ENCODE measurements around the gene UGT1A3. TPM values are rescaled to one million over a fixed set of nuclear protein-coding genes. Genes with fewer than 3 reads are reported as not detected.

UGT1A3 gene
- total RNA-seq, 2 donors from 2014 or later, result not detected

- no peaks in the 10 kb centered on the region for H3K9me3 Mint-ChIP-seq
- no peak overlapping the region for H3K27ac Mint-ChIP-seq
- H3K36me3 Mint-ChIP-seq (ENCODE audit: low read depth), result no peaks in the 10 kb centered on the region
- H3K27me3 Mint-ChIP-seq, result peaks cover 13% of the 10 kb centered on the region
- no peaks in the 10 kb centered on the region for H3K4me1 Mint-ChIP-seq
- no peak overlapping the region for H3K4me3 Mint-ChIP-seq
- ATAC-seq (replicated peaks), result no peak
Observed at GRCh38 chr2:233803292-233803911, 74.6 kb downstream of the UGT1A3 start.

DNA sequence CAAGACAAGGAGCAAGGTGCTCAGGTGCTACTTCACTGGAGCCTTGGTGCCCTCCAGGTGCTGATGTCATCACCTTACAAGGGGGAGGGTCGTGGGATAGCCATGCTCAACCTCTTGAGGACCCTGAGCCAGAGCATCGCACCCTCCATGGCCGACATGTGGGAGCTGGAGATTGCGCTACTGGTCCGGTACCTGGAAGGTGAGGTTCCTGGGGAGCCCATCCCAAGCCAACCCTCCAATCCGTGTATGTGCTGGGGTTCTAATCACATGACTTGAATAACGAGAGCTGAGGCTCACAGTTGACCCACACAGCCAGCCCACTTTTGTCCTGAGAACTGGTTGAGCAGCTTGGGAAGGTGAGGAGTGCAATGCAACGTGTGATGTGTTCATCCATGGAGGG, 75.2 kb downstream of the UGT1A3 start:
- peaks cover 11% of the 10 kb centered on the region for H3K27me3 Mint-ChIP-seq
- H3K36me3 Mint-ChIP-seq (ENCODE audit: low read depth), result no peaks in the 10 kb centered on the region
- no peaks in the 10 kb centered on the region for H3K4me1 Mint-ChIP-seq
- no peak overlapping the region for H3K27ac Mint-ChIP-seq
- H3K4me3 Mint-ChIP-seq, result no peak overlapping the region
- H3K9me3 Mint-ChIP-seq, result no peaks in the 10 kb centered on the region
- ATAC-seq (replicated peaks), result no peak

GRCh38 chr2:233807215-233807865, 78.5 kb downstream of the UGT1A3 start:
- ATAC-seq (replicated peaks), result no peak
- Mint-ChIP-seq H3K4me3 (no peak overlapping the region), H3K4me1 (no peaks in the 10 kb centered on the region), H3K27me3 (peaks cover 21% of the 10 kb centered on the region), H3K36me3 (ENCODE audit: low read depth) (no peaks in the 10 kb centered on the region), H3K27ac (no peak overlapping the region), H3K9me3 (no peaks in the 10 kb centered on the region)

GRCh38 chr2:233807966-233808935, 79.4 kb downstream of the UGT1A3 start:
- no peak overlapping the region for H3K27ac Mint-ChIP-seq
- H3K27me3 Mint-ChIP-seq, result peaks cover 17% of the 10 kb centered on the region
- no peaks in the 10 kb centered on the region for H3K9me3 Mint-ChIP-seq
- H3K4me3 Mint-ChIP-seq, result no peak overlapping the region
- no peaks in the 10 kb centered on the region for H3K36me3 Mint-ChIP-seq (ENCODE audit: low read depth)
- no peak for ATAC-seq (replicated peaks)
- H3K4me1 Mint-ChIP-seq, result no peaks in the 10 kb centered on the region

DNA sequence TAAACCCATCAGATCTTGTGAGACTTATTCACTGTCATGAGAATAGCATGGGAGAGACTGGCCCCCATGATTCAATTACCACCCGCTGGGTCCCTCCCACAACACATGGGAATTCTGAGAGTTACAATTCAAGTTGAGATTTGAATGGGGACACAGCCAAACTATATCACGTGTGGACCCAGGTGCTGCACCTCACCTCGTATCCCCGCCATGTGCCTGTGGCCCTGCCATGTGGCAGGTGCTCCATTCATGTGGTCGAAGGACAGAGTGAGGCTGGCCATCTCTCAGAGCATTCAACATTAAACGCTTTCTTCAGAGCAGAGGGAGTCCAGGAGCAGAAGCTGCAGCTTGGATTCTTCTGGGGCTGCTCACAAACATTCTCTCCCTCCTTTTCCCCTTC, 81.5 kb downstream of the UGT1A3 start:
- Mint-ChIP-seq H3K36me3 (ENCODE audit: low read depth) (no peaks in the 10 kb centered on the region), H3K9me3 (no peaks in the 10 kb centered on the region), H3K27me3 (peaks cover 13% of the 10 kb centered on the region), H3K27ac (no peak overlapping the region), H3K4me3 (no peak overlapping the region), H3K4me1 (no peaks in the 10 kb centered on the region)
- no peak for ATAC-seq (replicated peaks)

GRCh38 chr2:233811087-233811486, 82.2 kb downstream of the UGT1A3 start:
- Mint-ChIP-seq H3K27me3 (peaks cover 13% of the 10 kb centered on the region), H3K27ac (no peak overlapping the region), H3K9me3 (no peaks in the 10 kb centered on the region), H3K4me1 (no peaks in the 10 kb centered on the region), H3K36me3 (ENCODE audit: low read depth) (no peaks in the 10 kb centered on the region), H3K4me3 (no peak overlapping the region)
- no peak for ATAC-seq (replicated peaks)

DNA sequence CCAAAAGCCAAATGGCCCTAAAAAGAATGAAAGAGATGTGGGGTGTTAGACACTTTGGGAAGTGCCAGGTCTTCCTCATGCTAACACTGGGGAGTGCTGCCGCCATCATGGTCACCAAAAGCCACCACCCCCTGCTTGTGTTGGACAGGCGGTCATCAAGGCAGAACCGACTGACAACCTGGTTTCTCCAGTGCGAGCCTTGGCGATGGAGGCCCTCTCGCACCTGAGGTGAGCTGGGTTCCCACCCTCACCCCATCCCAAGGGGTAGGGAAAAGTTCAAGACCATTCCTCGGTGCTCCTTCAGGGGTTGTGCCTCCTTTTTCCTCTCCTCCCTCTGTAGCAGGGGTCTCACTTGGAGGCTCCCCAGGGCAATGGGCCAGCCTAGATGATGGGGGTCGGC, 82.9 kb downstream of the UGT1A3 start:
- no peak for ATAC-seq (replicated peaks)
- no peak overlapping the region for H3K4me3 Mint-ChIP-seq
- no peaks in the 10 kb centered on the region for H3K36me3 Mint-ChIP-seq (ENCODE audit: low read depth)
- no peak overlapping the region for H3K27ac Mint-ChIP-seq
- peaks cover 13% of the 10 kb centered on the region for H3K27me3 Mint-ChIP-seq
- no peaks in the 10 kb centered on the region for H3K4me1 Mint-ChIP-seq
- H3K9me3 Mint-ChIP-seq, result no peaks in the 10 kb centered on the region

- Mint-ChIP-seq H3K27me3 (peaks cover 16% of the 10 kb centered on the region), H3K4me3 (no peak overlapping the region), H3K36me3 (ENCODE audit: low read depth) (no peaks in the 10 kb centered on the region), H3K4me1 (no peaks in the 10 kb centered on the region), H3K9me3 (no peaks in the 10 kb centered on the region), H3K27ac (no peak overlapping the region)
- ATAC-seq (replicated peaks), result no peak
Observed at GRCh38 chr2:233813236-233814055, 84.6 kb downstream of the UGT1A3 start.

- no peaks in the 10 kb centered on the region for H3K36me3 Mint-ChIP-seq (ENCODE audit: low read depth)
- no peaks in the 10 kb centered on the region for H3K4me1 Mint-ChIP-seq
- no peak overlapping the region for H3K4me3 Mint-ChIP-seq
- ATAC-seq (replicated peaks), result no peak
- no peaks in the 10 kb centered on the region for H3K9me3 Mint-ChIP-seq
- peaks cover 16% of the 10 kb centered on the region for H3K27me3 Mint-ChIP-seq
- H3K27ac Mint-ChIP-seq, result no peak overlapping the region
Observed at GRCh38 chr2:233814056-233814835, 85.4 kb downstream of the UGT1A3 start.

DNA sequence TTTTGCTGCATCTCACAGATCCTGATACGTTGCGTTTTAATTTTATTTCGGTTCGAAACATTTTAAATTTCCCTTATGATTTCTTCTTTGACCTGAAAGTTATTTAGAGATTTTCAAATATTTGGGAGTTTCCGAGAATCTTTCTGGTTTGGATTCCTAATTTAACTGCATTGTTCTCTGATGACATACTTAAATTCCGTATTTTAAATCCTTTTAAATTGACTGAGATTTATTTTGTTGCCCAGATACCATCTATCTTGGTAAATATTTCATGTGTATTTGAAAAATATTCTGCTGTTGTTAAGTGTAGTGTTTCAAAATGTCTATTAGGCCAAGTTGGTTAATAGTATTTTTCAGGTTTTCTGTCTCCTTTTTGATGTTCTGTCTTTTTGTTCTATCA, 87.0 kb downstream of the UGT1A3 start:
- Mint-ChIP-seq H3K4me3 (no peak overlapping the region), H3K36me3 (ENCODE audit: low read depth) (no peaks in the 10 kb centered on the region), H3K27me3 (peaks cover 14% of the 10 kb centered on the region), H3K9me3 (no peaks in the 10 kb centered on the region), H3K4me1 (no peaks in the 10 kb centered on the region), H3K27ac (no peak overlapping the region)
- no peak for ATAC-seq (replicated peaks)

- Mint-ChIP-seq H3K4me3 (no peak overlapping the region), H3K36me3 (ENCODE audit: low read depth) (no peaks in the 10 kb centered on the region), H3K9me3 (no peaks in the 10 kb centered on the region), H3K27me3 (peaks cover 12% of the 10 kb centered on the region), H3K4me1 (no peaks in the 10 kb centered on the region), H3K27ac (no peak overlapping the region)
- ATAC-seq (replicated peaks), result no peak
Observed at GRCh38 chr2:233816334-233816733, 87.5 kb downstream of the UGT1A3 start.

DNA sequence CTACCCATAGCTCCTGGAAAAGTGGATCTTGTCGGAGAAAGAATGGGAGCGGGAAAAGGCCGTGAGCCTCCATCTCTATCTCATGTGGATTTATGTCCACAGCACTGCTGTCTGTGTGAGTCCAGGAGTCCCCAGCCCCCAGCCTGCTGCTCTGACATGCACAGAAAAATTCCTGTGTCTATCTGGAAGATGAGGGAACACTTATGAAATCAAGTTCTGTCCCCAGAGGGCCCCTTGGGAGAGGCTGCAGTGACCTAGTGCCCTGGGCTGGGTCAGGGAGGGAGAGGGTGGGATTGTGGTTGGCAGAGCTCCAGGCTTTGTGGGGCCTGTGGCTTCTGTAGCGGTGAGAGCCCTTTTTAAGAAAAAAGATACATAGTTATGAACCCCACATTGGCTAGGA, 87.9 kb downstream of the UGT1A3 start:
- Mint-ChIP-seq H3K9me3 (no peaks in the 10 kb centered on the region), H3K4me1 (no peaks in the 10 kb centered on the region), H3K4me3 (no peak overlapping the region), H3K27me3 (peaks cover 12% of the 10 kb centered on the region), H3K27ac (no peak overlapping the region), H3K36me3 (ENCODE audit: low read depth) (no peaks in the 10 kb centered on the region)
- no peak for ATAC-seq (replicated peaks)

DNA sequence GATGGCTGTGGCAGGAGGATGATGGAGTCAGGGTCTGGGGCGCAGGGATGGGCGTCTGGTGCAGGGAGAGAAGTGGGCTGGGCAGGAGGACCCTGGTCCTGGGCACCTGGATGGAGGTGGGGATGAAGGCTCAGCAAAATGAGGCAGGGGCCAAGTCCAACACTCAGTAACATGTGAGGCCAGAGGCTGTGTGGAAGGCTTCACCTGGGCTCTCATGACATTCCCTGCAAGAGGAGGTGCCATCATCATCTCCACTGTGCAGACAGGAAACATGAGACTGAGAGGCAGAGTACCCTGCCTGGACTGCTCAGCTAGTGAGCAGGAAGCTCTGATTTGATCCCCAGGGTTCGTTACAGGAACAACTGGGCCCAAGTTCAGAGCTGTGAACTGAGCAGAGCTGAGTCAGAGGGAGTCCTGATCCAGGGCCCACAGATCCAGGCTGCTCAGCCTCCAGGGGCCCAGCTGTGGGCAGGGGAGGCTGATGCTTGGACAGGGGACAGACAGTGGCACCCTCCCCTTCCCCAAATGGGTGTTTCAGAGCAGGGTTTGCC, 88.6 kb downstream of the UGT1A3 start:
- Mint-ChIP-seq H3K27me3 (peaks cover 8% of the 10 kb centered on the region), H3K9me3 (no peaks in the 10 kb centered on the region), H3K27ac (no peak overlapping the region), H3K4me3 (no peak overlapping the region), H3K4me1 (no peaks in the 10 kb centered on the region), H3K36me3 (ENCODE audit: low read depth) (no peaks in the 10 kb centered on the region)
- no peak for ATAC-seq (replicated peaks)
